Neural progenitor cell (in vitro differentiated cells): ENCODE measurements around the gene HPSE. TPM values are rescaled to one million over a fixed set of nuclear protein-coding genes. Genes with fewer than 3 reads are reported as not detected.
"Not testable (repeated sequence)": the region's sequence is repeated elsewhere in the genome, so short reads cannot be mapped to it uniquely, and the experiment has no call there.

Experiments
- DNase-seq: peaks from one replicate; pipeline ENCODE4 v3.0.0-alpha.2; 2016; ENCODE audit warnings: low spot score
- H2AFZ ChIP-seq: fragments of 200-600 bp; sonication (generic); replicated peaks from 2 replicates; pipeline ENCODE4 v1.6.1; 2016; ENCODE audit warnings: antibody characterized with exemption
- H3F3A ChIP-seq: fragments of 200-600 bp; sonication (generic); 2 replicates; pipeline ENCODE4 v1.6.1; 2016; ENCODE audit warnings: antibody characterized with exemption, low read depth
- H3K27ac ChIP-seq: fragments of 200-600 bp; sonication (generic); 2 replicates; pipeline ENCODE4 v1.5.1; 2016; ENCODE audit warnings: mild to moderate bottlenecking
- H3K27me3 ChIP-seq: fragments of 200-600 bp; sonication (generic); 2 replicates; pipeline ENCODE4 v1.6.1; 2016; ENCODE audit warnings: mild to moderate bottlenecking, moderate library complexity
- H3K36me3 ChIP-seq: fragments of 200-600 bp; sonication (generic); 2 replicates; pipeline ENCODE4 v1.5.1; 2016
- H3K4me1 ChIP-seq: fragments of 200-600 bp; sonication (generic); 2 replicates; pipeline ENCODE4 v1.6.1; 2016; ENCODE audit warnings: mixed run types
- H3K4me2 ChIP-seq: fragments of 200-600 bp; sonication (generic); 2 replicates; pipeline ENCODE4 v1.6.1; 2016
- H3K4me3 ChIP-seq: fragments of 200-600 bp; sonication (generic); 2 replicates; pipeline ENCODE4 v1.5.1; 2016
- H3K79me2 ChIP-seq: fragments of 200-600 bp; sonication (generic); 2 replicates; pipeline ENCODE4 v1.6.1; 2016; ENCODE audit warnings: low read depth
- H3K9ac ChIP-seq: fragments of 200-600 bp; sonication (generic); 2 replicates; pipeline ENCODE4 v1.6.1; 2016
- H3K9me3 ChIP-seq: fragments of 200-600 bp; sonication (generic); 2 replicates; pipeline ENCODE4 v1.5.1; 2016; ENCODE audit warnings: low read depth
- H4K20me1 ChIP-seq: fragments of 200-600 bp; sonication (generic); 2 replicates; pipeline ENCODE4 v1.6.1; 2016; ENCODE audit warnings: low read depth
- H3K27ac Mint-ChIP-seq: 3 replicates; pipeline ENCODE4 v1.8.0; 2021; ENCODE audit warnings: mixed read lengths
- H3K27me3 Mint-ChIP-seq: 2 replicates; pipeline ENCODE4 v1.8.0; 2022; ENCODE audit warnings: low read depth, mild to moderate bottlenecking, inconsistent platforms, moderate library complexity, mixed read lengths; ENCODE audit not compliant: insufficient read depth
- H3K36me3 Mint-ChIP-seq: 3 replicates; pipeline ENCODE4 v1.8.0; 2021; ENCODE audit warnings: mixed read lengths
- H3K4me1 Mint-ChIP-seq: 3 replicates; pipeline ENCODE4 v1.8.0; 2021; ENCODE audit warnings: mixed read lengths
- H3K4me3 Mint-ChIP-seq: 3 replicates; pipeline ENCODE4 v1.8.0; 2021; ENCODE audit warnings: mild to moderate bottlenecking, moderate library complexity, mixed read lengths
- H3K9me3 Mint-ChIP-seq: 3 replicates; pipeline ENCODE4 v1.8.0; 2020; ENCODE audit warnings: mixed read lengths
- EZH2 ChIP-seq: fragments of 200-600 bp; sonication (generic); IDR thresholded peaks from 2 replicates; pipeline ENCODE4 v1.6.1; 2017; ENCODE audit warnings: antibody characterized with exemption, mild to moderate bottlenecking, moderate library complexity
- EZH2phosphoT487 ChIP-seq: fragments of 200-600 bp; sonication (generic); IDR thresholded peaks from 2 replicates; pipeline ENCODE4 v1.6.1; 2017; ENCODE audit warnings: antibody characterized with exemption
- total RNA-seq: library from RNA; depleted of rRNA; stranded (reverse); fragments of >200 nt; gene quantifications from 2 replicates; pipeline ENCODE4 v1.2.3, GENCODE V29; 2015; ENCODE audit warnings: low replicate concordance
- TF ChIP-seq, protein P1 (sequence below): fragments of 200-600 bp; sonication (generic); IDR thresholded peaks from 2 replicates; pipeline ENCODE4 v1.5.1; 2017; ENCODE audit warnings: antibody characterized with exemption, mild to moderate bottlenecking

HPSE gene
- total RNA-seq, 1 donor from 2014 or later, result 0.73 TPM

DNA sequence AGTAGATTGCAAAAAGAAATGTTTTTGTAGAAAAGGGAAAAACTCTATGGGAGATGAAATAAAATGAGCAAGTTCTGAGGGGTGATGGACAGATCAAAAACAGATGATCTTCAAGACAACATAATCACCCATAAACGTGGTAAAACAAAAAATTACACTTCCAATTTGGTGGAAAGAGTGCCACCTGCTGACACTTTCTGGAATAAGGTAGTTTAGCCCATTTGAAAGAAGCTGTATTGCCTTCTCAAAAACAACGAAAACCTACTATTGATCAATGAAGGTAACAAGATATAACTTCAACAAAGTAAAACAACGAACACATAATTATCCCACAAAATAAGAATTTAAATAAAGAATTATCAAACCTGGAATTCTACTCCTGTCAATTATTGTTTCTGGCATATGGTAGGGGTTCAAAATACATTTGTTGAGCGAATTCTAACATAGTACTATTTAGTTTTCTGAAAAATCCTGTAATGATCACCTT is 52.6 kb downstream of the HPSE start:
- TF ChIP-seq EZH2 (no peak), EZH2phosphoT487 (no peak)
- TF ChIP-seq, protein P1, sequence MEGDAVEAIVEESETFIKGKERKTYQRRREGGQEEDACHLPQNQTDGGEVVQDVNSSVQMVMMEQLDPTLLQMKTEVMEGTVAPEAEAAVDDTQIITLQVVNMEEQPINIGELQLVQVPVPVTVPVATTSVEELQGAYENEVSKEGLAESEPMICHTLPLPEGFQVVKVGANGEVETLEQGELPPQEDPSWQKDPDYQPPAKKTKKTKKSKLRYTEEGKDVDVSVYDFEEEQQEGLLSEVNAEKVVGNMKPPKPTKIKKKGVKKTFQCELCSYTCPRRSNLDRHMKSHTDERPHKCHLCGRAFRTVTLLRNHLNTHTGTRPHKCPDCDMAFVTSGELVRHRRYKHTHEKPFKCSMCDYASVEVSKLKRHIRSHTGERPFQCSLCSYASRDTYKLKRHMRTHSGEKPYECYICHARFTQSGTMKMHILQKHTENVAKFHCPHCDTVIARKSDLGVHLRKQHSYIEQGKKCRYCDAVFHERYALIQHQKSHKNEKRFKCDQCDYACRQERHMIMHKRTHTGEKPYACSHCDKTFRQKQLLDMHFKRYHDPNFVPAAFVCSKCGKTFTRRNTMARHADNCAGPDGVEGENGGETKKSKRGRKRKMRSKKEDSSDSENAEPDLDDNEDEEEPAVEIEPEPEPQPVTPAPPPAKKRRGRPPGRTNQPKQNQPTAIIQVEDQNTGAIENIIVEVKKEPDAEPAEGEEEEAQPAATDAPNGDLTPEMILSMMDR, result peak; percentile 76
- Mint-ChIP-seq H3K27me3 (peaks cover 4% of the 10 kb centered on the region), H3K4me1 (peaks cover 16% of the 10 kb centered on the region), H3K27ac (no peak overlapping the region), H3K36me3 (peaks cover 3% of the 10 kb centered on the region), H3K9me3 (no peaks in the 10 kb centered on the region), H3K4me3 (no peak overlapping the region)
- Histone ChIP-seq H4K20me1 (peaks cover 28% of the 10 kb centered on the region), H3K79me2 (peaks cover 27% of the 10 kb centered on the region), H3K27ac (no peak overlapping the region), H3K4me3 (no peak overlapping the region), H3K36me3 (no peaks in the 10 kb centered on the region), H3F3A (peaks cover 20% of the 10 kb centered on the region), H3K4me2 (peak overlapping the region; percentile 29), H3K27me3 (peaks cover 8% of the 10 kb centered on the region), H3K9me3 (no peaks in the 10 kb centered on the region), H3K9ac (no peak overlapping the region), H2AFZ (no peak overlapping the region), H3K4me1 (peaks cover 8% of the 10 kb centered on the region)
- DNase-seq, result peak; percentile 41

DNA sequence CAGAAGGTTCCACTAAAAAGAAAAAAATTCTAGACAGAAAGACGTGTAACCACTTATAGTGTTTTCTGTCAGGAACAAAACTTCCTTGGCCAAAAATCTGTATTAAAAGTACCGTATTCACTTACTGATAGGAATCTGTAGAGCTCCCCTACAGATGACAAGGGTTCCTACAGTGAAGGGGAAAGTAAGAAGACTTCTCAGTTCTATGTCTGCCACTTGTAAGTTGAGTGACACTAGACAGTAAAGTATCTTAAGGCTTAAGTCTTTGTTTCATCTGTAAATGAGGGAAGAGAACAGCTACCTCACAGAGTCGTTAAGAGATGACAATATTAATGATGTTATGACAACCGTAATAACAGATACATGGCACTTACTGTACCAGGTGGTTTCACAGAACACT is 53.3 kb downstream of the HPSE start:
- Histone ChIP-seq H3K36me3 (no peaks in the 10 kb centered on the region), H3K9me3 (no peaks in the 10 kb centered on the region), H3K27me3 (peaks cover 8% of the 10 kb centered on the region), H3K4me1 (peaks cover 8% of the 10 kb centered on the region), H3K79me2 (peaks cover 27% of the 10 kb centered on the region), H3F3A (peaks cover 20% of the 10 kb centered on the region), H2AFZ (no peak overlapping the region), H4K20me1 (peaks cover 28% of the 10 kb centered on the region), H3K27ac (no peak overlapping the region), H3K4me3 (no peak overlapping the region), H3K4me2 (no peak overlapping the region), H3K9ac (no peak overlapping the region)
- H3K9me3 Mint-ChIP-seq, result no peaks in the 10 kb centered on the region
- peaks cover 16% of the 10 kb centered on the region for H3K4me1 Mint-ChIP-seq
- peaks cover 3% of the 10 kb centered on the region for H3K36me3 Mint-ChIP-seq
- no peak for DNase-seq
- TF ChIP-seq EZH2, result no peak
- TF ChIP-seq, protein P1, result no peak
- TF ChIP-seq EZH2phosphoT487, result no peak
- H3K4me3 Mint-ChIP-seq, result no peak overlapping the region
- H3K27me3 Mint-ChIP-seq, result peaks cover 4% of the 10 kb centered on the region
- no peak overlapping the region for H3K27ac Mint-ChIP-seq

DNA sequence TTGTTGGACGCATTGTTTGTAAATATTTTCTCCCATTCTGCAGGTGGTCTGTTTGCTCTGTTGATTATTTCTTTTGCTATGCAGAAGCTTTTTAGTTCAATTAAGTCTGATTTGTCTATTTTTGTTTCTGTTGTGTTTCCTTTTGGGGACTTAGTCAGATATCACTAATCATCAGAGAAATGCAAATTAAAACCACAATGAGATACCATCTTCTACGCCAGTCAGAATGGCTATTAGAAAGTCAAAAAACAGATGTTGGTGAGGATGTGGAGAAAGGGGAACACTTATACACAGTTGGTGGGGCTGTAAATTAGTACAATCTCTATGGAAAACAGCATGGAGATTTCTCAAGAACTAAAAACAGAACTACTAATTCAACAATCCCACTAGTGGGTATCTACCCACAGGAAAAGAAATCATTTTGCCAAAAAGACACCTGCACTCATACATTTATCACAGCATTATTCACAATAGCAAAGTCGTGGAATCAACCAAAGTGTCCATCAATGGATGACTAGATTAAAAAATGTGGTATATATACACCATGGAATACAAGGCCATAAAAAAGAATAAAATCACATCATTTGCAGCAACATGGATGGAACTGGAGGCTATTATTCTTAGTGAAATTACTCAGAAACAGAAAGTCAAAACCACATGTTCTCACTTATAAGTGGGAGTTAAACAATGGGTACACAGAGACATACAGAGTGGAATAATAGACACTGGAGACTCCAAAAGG is 58.2 kb downstream of the HPSE start:
- Histone ChIP-seq H3K9me3 (no peaks in the 10 kb centered on the region), H3K27me3 (no peaks in the 10 kb centered on the region), H3K79me2 (peaks cover 7% of the 10 kb centered on the region), H3F3A (no peaks in the 10 kb centered on the region), H3K27ac (no peak overlapping the region), H3K4me2 (no peak overlapping the region), H3K4me3 (no peak overlapping the region), H4K20me1 (peaks cover 6% of the 10 kb centered on the region), H3K9ac (no peak overlapping the region), H2AFZ (no peak overlapping the region), H3K4me1 (no peaks in the 10 kb centered on the region), H3K36me3 (no peaks in the 10 kb centered on the region)
- Mint-ChIP-seq H3K4me3 (no peak overlapping the region), H3K9me3 (no peaks in the 10 kb centered on the region), H3K27me3 (no peaks in the 10 kb centered on the region), H3K4me1 (no peaks in the 10 kb centered on the region), H3K27ac (no peak overlapping the region), H3K36me3 (peaks cover 9% of the 10 kb centered on the region)
- DNase-seq, result no peak
- TF ChIP-seq EZH2phosphoT487, result no peak
- TF ChIP-seq, protein P1, result no peak
- no peak for TF ChIP-seq EZH2

DNA sequence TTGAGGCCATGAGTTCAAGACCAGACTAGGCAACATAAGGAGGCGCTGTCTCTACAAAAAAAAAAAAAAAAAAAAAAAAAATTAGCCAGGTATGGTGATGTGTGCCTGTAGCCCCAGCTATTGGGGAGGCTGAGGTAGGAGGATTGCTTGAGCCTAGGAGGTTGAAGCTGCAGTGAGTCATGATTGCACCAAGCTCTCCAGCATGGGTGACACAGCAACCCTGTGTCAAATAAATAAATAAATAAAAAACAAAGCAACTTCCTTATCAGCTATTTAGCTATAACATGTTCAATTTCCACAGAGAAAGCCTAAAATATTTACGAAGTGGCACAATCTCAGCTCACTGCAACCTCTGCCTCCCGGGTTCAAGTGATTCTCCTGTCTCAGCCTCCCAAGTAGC is 60.7 kb downstream of the HPSE start:
- not testable (repeated sequence) for H3K27me3 ChIP-seq, H3K27ac Mint-ChIP-seq, H3K9me3 ChIP-seq, H3K9ac ChIP-seq, H3K36me3 Mint-ChIP-seq, H3K4me1 ChIP-seq, H3K4me3 Mint-ChIP-seq, H3F3A ChIP-seq, H4K20me1 ChIP-seq, H3K9me3 Mint-ChIP-seq, DNase-seq, H2AFZ ChIP-seq, H3K4me1 Mint-ChIP-seq, H3K4me2 ChIP-seq, H3K36me3 ChIP-seq, H3K79me2 ChIP-seq, H3K27me3 Mint-ChIP-seq, H3K4me3 ChIP-seq, H3K27ac ChIP-seq
